ENCODE results near the gene TTC3.
"Not testable (repeated sequence)": the region's sequence is repeated elsewhere in the genome, so short reads cannot be mapped to it uniquely, and the experiment has no call there.

TTC3 gene

GRCh38 chr21:37072988-37073416, at the start of gene TTC3, which contains the start of gene PIGP:
TSS of gene TTC3 (plus strand) at chr21:37073254. CDS start at chr21:37087258, 14,004 bp downstream.
TSS of gene PIGP (minus strand) at chr21:37073071. CDS start at chr21:37072515, 556 bp downstream.
- DNase-seq (ENCODE audit: low spot score): peak; percentile 87

- DNase-seq (ENCODE audit: low spot score): no peak
Measured at GRCh38 chr21:37026499-37026898, 46.6 kb upstream of the TTC3 start.

- DNase-seq (ENCODE audit: low spot score): no peak
Measured at GRCh38 chr21:37028570-37028969, 44.5 kb upstream of the TTC3 start.

GRCh38 chr21:37030864-37031263, 42.2 kb upstream of the TTC3 start:
- no peak for DNase-seq (ENCODE audit: low spot score)

- DNase-seq (ENCODE audit: low spot score): no peak
Measured at GRCh38 chr21:37032293-37032692, 40.8 kb upstream of the TTC3 start.

GRCh38 chr21:37032877-37033471, 40.1 kb upstream of the TTC3 start:
- no peak for DNase-seq (ENCODE audit: low spot score)

GRCh38 chr21:37034394-37034793, 38.7 kb upstream of the TTC3 start:
- not testable (repeated sequence) for DNase-seq (ENCODE audit: low spot score)

- no peak for DNase-seq (ENCODE audit: low spot score)
Measured at GRCh38 chr21:37036177-37036576, 36.9 kb upstream of the TTC3 start.

GRCh38 chr21:37039411-37040075, 33.5 kb upstream of the TTC3 start:
- DNase-seq (ENCODE audit: low spot score): no peak

GRCh38 chr21:37040212-37040611, 32.8 kb upstream of the TTC3 start:
- no peak for DNase-seq (ENCODE audit: low spot score)

GRCh38 chr21:37041706-37042271, 31.3 kb upstream of the TTC3 start:
- no peak for DNase-seq (ENCODE audit: low spot score)

- no peak for DNase-seq (ENCODE audit: low spot score)
Measured at GRCh38 chr21:37043818-37044217, 29.2 kb upstream of the TTC3 start.

GRCh38 chr21:37044643-37045042, 28.4 kb upstream of the TTC3 start:
- no peak for DNase-seq (ENCODE audit: low spot score)

- no peak for DNase-seq (ENCODE audit: low spot score)
Measured at GRCh38 chr21:37045149-37045548, 27.9 kb upstream of the TTC3 start.

GRCh38 chr21:37045556-37045955, 27.5 kb upstream of the TTC3 start:
- DNase-seq (ENCODE audit: low spot score): no peak

- DNase-seq (ENCODE audit: low spot score): no peak
Measured at GRCh38 chr21:37047079-37047478, 26.0 kb upstream of the TTC3 start.

- not testable (repeated sequence) for DNase-seq (ENCODE audit: low spot score)
Measured at GRCh38 chr21:37049741-37050140, 23.3 kb upstream of the TTC3 start.

- no peak for DNase-seq (ENCODE audit: low spot score)
Measured at GRCh38 chr21:37055271-37055855, 17.7 kb upstream of the TTC3 start.

- no peak for DNase-seq (ENCODE audit: low spot score)
Measured at GRCh38 chr21:37057614-37058013, 15.4 kb upstream of the TTC3 start.

GRCh38 chr21:37058261-37058660, 14.8 kb upstream of the TTC3 start:
- DNase-seq (ENCODE audit: low spot score): no peak

GRCh38 chr21:37059181-37059580, 13.9 kb upstream of the TTC3 start:
- no peak for DNase-seq (ENCODE audit: low spot score)

GRCh38 chr21:37060296-37060695, 12.8 kb upstream of the TTC3 start:
- peak; percentile 48 for DNase-seq (ENCODE audit: low spot score)
